IMR-90 (cell line): Measurements from ENCODE around the gene AKAP12. TPM values are rescaled to one million over a fixed set of nuclear protein-coding genes. Genes with fewer than 3 reads are reported as not detected.

Source experiments
- ATAC-seq: fragments of 200-7000 bp; cut with Tn5 transposase; 2 replicates; pipeline ENCODE4 v1.9.1; 2020; ENCODE audit warnings: low read depth, mild to moderate bottlenecking, moderate library complexity
- BruUV-seq: library from RNA; stranded (reverse); fragments of 400-500 nt; replicated peaks from 2 replicates; lab custom pipeline; 2021; lab: Mats Ljungman, UMichigan
- CTCF ChIA-PET: fragments of 300-600 bp; formaldehyde crosslinking; extraction: SDS; loops from one replicate; lab custom pipeline; 2021; ENCODE audit warnings: antibody characterized with exemption; lab: Yijun Ruan, JAX
- POLR2A ChIA-PET: fragments of 300-600 bp; sonication (Branson Sonifier 250); formaldehyde crosslinking; loops from one replicate; lab custom pipeline; 2022; ENCODE audit warnings: antibody characterized with exemption; ENCODE audit not compliant: unreplicated experiment; lab: Charles Lee
- DNase-seq: peaks from one replicate; pipeline ENCODE4 v3.0.0; 2013
- H2AFZ ChIP-seq: replicated peaks from 2 replicates; pipeline ENCODE3; 2013; ENCODE audit warnings: low read length, mild to moderate bottlenecking; ENCODE audit not compliant: poor library complexity
- H2AK5ac ChIP-seq: 2 replicates; pipeline ENCODE4 v1.6.1; 2013; ENCODE audit warnings: low read depth, low read length, inconsistent platforms
- H2AK9ac ChIP-seq: replicated peaks from 2 replicates; pipeline ENCODE3; 2013; ENCODE audit warnings: mild to moderate bottlenecking, low read depth, low read length, moderate library complexity; ENCODE audit not compliant: poor library complexity
- H2BK120ac ChIP-seq: 2 replicates; pipeline ENCODE4 v1.6.1; 2013; ENCODE audit warnings: low read depth, low read length, inconsistent platforms
- H2BK15ac ChIP-seq: 3 replicates; pipeline ENCODE4 v1.6.1; 2013; ENCODE audit warnings: low read depth, low read length, inconsistent platforms
- H2BK20ac ChIP-seq: 2 replicates; pipeline ENCODE4 v1.6.1; 2013; ENCODE audit warnings: low read depth, mild to moderate bottlenecking, inconsistent platforms, low read length, moderate library complexity
- H2BK5ac ChIP-seq: 2 replicates; pipeline ENCODE4 v1.6.1; 2013; ENCODE audit warnings: mild to moderate bottlenecking, low read depth, low read length, inconsistent platforms; ENCODE audit not compliant: poor library complexity, severe bottlenecking
- H3K14ac ChIP-seq: replicated peaks from 2 replicates; pipeline ENCODE4 v1.6.1; 2013; ENCODE audit warnings: low read depth, low read length, inconsistent platforms
- H3K18ac ChIP-seq: 2 replicates; pipeline ENCODE4 v1.6.1; 2013; ENCODE audit warnings: low read depth, low read length, control low read depth
- H3K23ac ChIP-seq: 2 replicates; pipeline ENCODE4 v1.6.1; 2013; ENCODE audit warnings: low read depth, low read length, inconsistent platforms
- H3K27ac ChIP-seq: 2 replicates; pipeline ENCODE4 v1.5.1; 2013; ENCODE audit warnings: mild to moderate bottlenecking, control low read depth, low read length; ENCODE audit not compliant: insufficient read depth
- H3K27me3 ChIP-seq: 2 replicates; pipeline ENCODE4 v1.6.1; 2013; ENCODE audit warnings: low read length; ENCODE audit not compliant: control insufficient read depth, insufficient read depth
- H3K36me3 ChIP-seq: 2 replicates; pipeline ENCODE4 v1.6.1; 2013; ENCODE audit warnings: low read length, mixed read lengths; ENCODE audit not compliant: control insufficient read depth, insufficient read depth
- H3K4ac ChIP-seq: 2 replicates; pipeline ENCODE4 v1.6.1; 2013; ENCODE audit warnings: low read depth, low read length, inconsistent platforms
- H3K4me1 ChIP-seq: 2 replicates; pipeline ENCODE4 v1.6.1; 2013; ENCODE audit warnings: low read length, mixed read lengths; ENCODE audit not compliant: control insufficient read depth, insufficient read depth
- H3K4me2 ChIP-seq: 2 replicates; pipeline ENCODE4 v1.6.1; 2013; ENCODE audit warnings: low read depth, mild to moderate bottlenecking, control low read depth, low read length, moderate library complexity
- H3K4me3 ChIP-seq: 2 replicates; pipeline ENCODE4 v1.5.1; 2013; ENCODE audit warnings: low read depth, mild to moderate bottlenecking, control low read depth, low read length, moderate library complexity; ENCODE audit not compliant: insufficient read depth
- H3K56ac ChIP-seq: 2 replicates; pipeline ENCODE4 v1.6.1; 2013; ENCODE audit warnings: low read length, inconsistent platforms; ENCODE audit not compliant: insufficient read depth; ENCODE audit errors: extremely low read depth
- H3K79me1 ChIP-seq, 2 experiments: 2 replicates each; pipeline ENCODE4 v1.6.1; 2013; ENCODE audit warnings: low read length in 2 of 2, inconsistent platforms in 1 of 2, low read depth in 1 of 2
- H3K9ac ChIP-seq: 2 replicates; pipeline ENCODE4 v1.6.1; 2013; ENCODE audit warnings: low read depth, low read length, control low read depth
- H3K9me1 ChIP-seq: 2 replicates; pipeline ENCODE4 v1.6.1; 2013; ENCODE audit warnings: low read length, inconsistent platforms; ENCODE audit not compliant: insufficient read depth
- H3K9me3 ChIP-seq: 2 replicates; pipeline ENCODE4 v1.6.1; 2013; ENCODE audit warnings: low read length; ENCODE audit not compliant: control insufficient read depth, insufficient read depth
- H4K20me1 ChIP-seq: 2 replicates; pipeline ENCODE4 v1.6.1; 2013; ENCODE audit warnings: low read length, inconsistent platforms; ENCODE audit not compliant: insufficient read depth
- H4K5ac ChIP-seq: 2 replicates; pipeline ENCODE4 v1.6.1; 2013; ENCODE audit warnings: mild to moderate bottlenecking, low read depth, low read length, control low read depth
- H4K8ac ChIP-seq, 2 experiments: 2 replicates each; pipeline ENCODE4 v1.6.1; 2013; ENCODE audit warnings: low read depth in 2 of 2, low read length in 2 of 2, control low read depth in 1 of 2, inconsistent platforms in 1 of 2
- H4K91ac ChIP-seq: 2 replicates; pipeline ENCODE4 v1.6.1; 2013; ENCODE audit warnings: low read depth, low read length, inconsistent platforms; ENCODE audit not compliant: insufficient read depth
- CTCF ChIP-seq: conservative IDR thresholded peaks from 2 replicates; pipeline ENCODE4 v1.5.1; 2012; ENCODE audit warnings: mild to moderate bottlenecking, low read depth, low read length, improper control_type of control experiment
- MAZ ChIP-seq: IDR thresholded peaks from 2 replicates; pipeline ENCODE4 v1.6.1; 2012; ENCODE audit warnings: low read depth, mild to moderate bottlenecking, low read length, improper control_type of control experiment, moderate library complexity, borderline replicate concordance
- MXI1 ChIP-seq: IDR thresholded peaks from 2 replicates; pipeline ENCODE4 v1.6.1; 2012; ENCODE audit warnings: low read depth, mild to moderate bottlenecking, low read length, moderate library complexity, borderline replicate concordance
- POLR2A ChIP-seq: IDR thresholded peaks from 2 replicates; pipeline ENCODE4 v1.6.1; 2012; ENCODE audit warnings: mild to moderate bottlenecking, low read depth, low read length
- WGBS, 2 experiments: methylation state at CpG; one replicate each; pipeline versions ENCODE4 v1.1.5 to v1.1.7; 2013; ENCODE audit warnings: missing lambda C conversion rate in 2 of 2; ENCODE audit not compliant: insufficient read length in 1 of 2; ENCODE audit errors: extremely low coverage in 2 of 2; 5-methylcytosine and 5-hydroxymethylcytosine counted together
- dilution Hi-C: fragments of 300-500 bp; cut with HindIII; formaldehyde crosslinking; loops from one replicate; pipeline ENCODE4 v1.14.3; 2018; ENCODE audit warnings: low sequenced_read_pairs; ENCODE audit not compliant: unreplicated experiment
- in situ Hi-C: fragments of 300-500 bp; cut with MboI; formaldehyde crosslinking; loops from 3 replicates; pipeline ENCODE4 v1.14.3; 2019; ENCODE audit warnings: low sequenced_read_pairs, inconsistent platforms, mixed read lengths
- intact Hi-C: fragments of 100-400 bp; cut with micrococcal nuclease; formaldehyde crosslinking; loops from 2 replicates; pipeline ENCODE4 v1.10.0; 2022
- polyA plus RNA-seq, 3 experiments: library from polyadenylated mRNA; depleted of rRNA; stranded (reverse); fragments of >200 nt; gene quantifications; 2 replicates each; pipeline ENCODE4 v1.2.3, GENCODE V29; 2012; ENCODE audit warnings: low replicate concordance in 1 of 3
- total RNA-seq: library from RNA; depleted of rRNA; stranded (reverse); fragments of >200 nt; gene quantifications from 2 replicates; pipeline ENCODE4 v1.2.3, GENCODE V29; 2012

Gene AKAP12
- total and polyA plus RNA-seq, 2 of the 4 experiments (the other 2 are of a cell fraction): 56.0 to 118 TPM

- no CpG with 5 or more reads among the region's 4 CpGs for WGBS, 2 experiments
- Histone ChIP-seq H3K36me3 (peaks cover 2% of the 10 kb centered on the region; the same call in 1 of the 2 replicates), H3K4me3 (no peak overlapping the region), H3K4me1 (peaks cover 14% of the 10 kb centered on the region), H4K20me1 (no peaks in the 10 kb centered on the region), H4K5ac (peak overlapping the region; percentile 37), H2BK120ac (no peak overlapping the region), H3K4ac (no peak overlapping the region), H3K23ac (no peak overlapping the region), H3K9ac (no peak overlapping the region), H3K27me3 (no peaks in the 10 kb centered on the region), H2AK5ac (no peak overlapping the region), H2AK9ac (no peak overlapping the region), H2BK20ac (no peak overlapping the region), H3K9me1 (peaks cover 3% of the 10 kb centered on the region; the same call in 1 of the 2 replicates), H3K79me1 (peaks cover 13 to 14% of the 10 kb centered on the region in 2 experiments; a peak in 3 of 4 replicates), H3K56ac (no peak overlapping the region), H2BK5ac (no peak overlapping the region), H2BK15ac (no peak overlapping the region), H4K91ac (no peak overlapping the region), H4K8ac (0 out of 4 replicates have a peak overlapping the region, but pooled peaks of 1 of the 2 experiments have one; percentile 47), H3K4me2 (peak overlapping the region; percentile 42), H3K18ac (peak overlapping the region; percentile 16), H3K9me3 (no peaks in the 10 kb centered on the region), H3K27ac (no peak overlapping the region), H2AFZ (no peak overlapping the region), H3K14ac (0 out of 2 replicates have a peak overlapping the region, but pooled peaks have one; percentile 2)
- dilution Hi-C loops: no loop called here
- ChIA-PET CTCF (no interaction called here), POLR2A (no interaction called here)
- DNase-seq: no peak
- no TSS peak for BruUV-seq
- peak; percentile 35 for ATAC-seq
- intact Hi-C loops: no loop called here
- in situ Hi-C loops: no loop called here
- TF ChIP-seq MAZ (no peak), CTCF (no peak), MXI1 (no peak), POLR2A (no peak)
These were observed 59.2 kb downstream of the AKAP12 start for GRCh38 chr6:151299011-151299410.
